ENCODE data around the gene USP1. TPM values are rescaled to one million over a fixed set of nuclear protein-coding genes. Genes with fewer than 3 reads are reported as not detected.

USP1 gene
- total and polyA plus RNA-seq, 2 of the 4 experiments (the other 2 are of a cell fraction), result 7.5 to 9.7 TPM

DNA sequence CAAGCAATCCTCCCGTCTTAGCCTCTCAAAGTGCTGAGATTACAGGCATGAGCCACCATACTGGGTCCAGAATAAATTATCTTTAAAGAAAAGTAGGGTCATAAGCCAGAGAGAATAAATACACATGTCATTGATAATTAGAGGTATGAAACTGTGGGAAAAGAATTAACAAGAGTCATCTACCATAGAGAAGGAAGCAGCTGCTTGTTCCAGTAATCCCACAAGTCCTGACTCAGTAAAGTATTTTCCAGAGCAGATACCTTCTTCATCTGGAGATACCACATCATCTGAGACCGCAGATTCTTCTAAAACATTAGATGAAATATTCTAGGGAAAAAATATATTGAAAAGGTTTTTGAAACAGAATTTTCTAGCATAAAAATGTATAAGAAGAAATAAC, 55.7 kb downstream of the USP1 start:
- Histone ChIP-seq H3K27me3 (ENCODE audit: control insufficient read depth, insufficient read depth, low read length) (no peaks in the 10 kb centered on the region), H3K36me3 (ENCODE audit: control insufficient read depth, insufficient read depth, low read length) (peaks cover 20% of the 10 kb centered on the region), H3K56ac (ENCODE audit: extremely low read depth, insufficient read depth, low read length) (no peak overlapping the region), H3K4me1 (ENCODE audit: control insufficient read depth, insufficient read depth, low read length) (peaks cover 2% of the 10 kb centered on the region; the same call in 1 of the 2 replicates), H3K18ac (ENCODE audit: low read depth, low read length) (no peak overlapping the region), H2BK120ac (ENCODE audit: low read depth, low read length) (no peak overlapping the region), H4K91ac (ENCODE audit: insufficient read depth, low read depth, low read length) (no peak overlapping the region), H3K4me3 (ENCODE audit: insufficient read depth, low read depth, low read length) (no peak overlapping the region), H3K4ac (ENCODE audit: low read depth, low read length) (no peak overlapping the region), H2BK20ac (ENCODE audit: low read depth, low read length) (no peak overlapping the region), H4K20me1 (ENCODE audit: insufficient read depth, low read length) (no peaks in the 10 kb centered on the region), H2AK9ac (replicated peaks; ENCODE audit: low read depth, low read length, poor library complexity) (no peak overlapping the region), H2AK5ac (ENCODE audit: low read depth, low read length) (no peak overlapping the region), H3K9ac (ENCODE audit: low read depth, low read length) (no peak overlapping the region), H3K9me3 (ENCODE audit: control insufficient read depth, insufficient read depth, low read length) (no peaks in the 10 kb centered on the region), H2AFZ (replicated peaks; ENCODE audit: low read length, poor library complexity) (no peak overlapping the region), H3K23ac (ENCODE audit: low read depth, low read length) (no peak overlapping the region), H3K79me1 (ENCODE audit: low read depth in 1 of 2, low read length in 2 of 2) (peaks cover 0 to 5% of the 10 kb centered on the region in 2 experiments; a peak in 2 of 4 replicates), H4K8ac (ENCODE audit: low read depth in 2 of 2, low read length in 2 of 2) (no peak overlapping the region), H3K27ac (ENCODE audit: insufficient read depth, low read length) (no peak overlapping the region), H2BK5ac (ENCODE audit: low read depth, low read length, poor library complexity, severe bottlenecking) (no peak overlapping the region), H3K4me2 (ENCODE audit: low read depth, low read length) (no peak overlapping the region), H4K5ac (ENCODE audit: low read depth, low read length) (no peak overlapping the region), H3K14ac (replicated peaks; ENCODE audit: low read depth, low read length) (no peak overlapping the region), H2BK15ac (ENCODE audit: low read depth, low read length) (no peak overlapping the region), H3K9me1 (ENCODE audit: insufficient read depth, low read length) (peaks cover 3% of the 10 kb centered on the region)
- no peak for DNase-seq
- no peak for ATAC-seq (ENCODE audit: low read depth)
- CTCF ChIA-PET, result no interaction called here
- in situ Hi-C loops (cut with MboI; ENCODE audit: low sequenced_read_pairs), result no loop called here
- TF ChIP-seq, protein P1, sequence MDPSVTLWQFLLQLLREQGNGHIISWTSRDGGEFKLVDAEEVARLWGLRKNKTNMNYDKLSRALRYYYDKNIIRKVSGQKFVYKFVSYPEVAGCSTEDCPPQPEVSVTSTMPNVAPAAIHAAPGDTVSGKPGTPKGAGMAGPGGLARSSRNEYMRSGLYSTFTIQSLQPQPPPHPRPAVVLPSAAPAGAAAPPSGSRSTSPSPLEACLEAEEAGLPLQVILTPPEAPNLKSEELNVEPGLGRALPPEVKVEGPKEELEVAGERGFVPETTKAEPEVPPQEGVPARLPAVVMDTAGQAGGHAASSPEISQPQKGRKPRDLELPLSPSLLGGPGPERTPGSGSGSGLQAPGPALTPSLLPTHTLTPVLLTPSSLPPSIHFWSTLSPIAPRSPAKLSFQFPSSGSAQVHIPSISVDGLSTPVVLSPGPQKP (IDR thresholded peaks at IDR 0.05; ENCODE audit: borderline replicate concordance, low read depth, low read length), result no peak
- TF ChIP-seq POLR2A (IDR thresholded peaks at IDR 0.05; ENCODE audit: low read depth, low read length) (no peak), MXI1 (IDR thresholded peaks at IDR 0.05; ENCODE audit: borderline replicate concordance, low read depth, low read length) (no peak), BHLHE40 (IDR thresholded peaks at IDR 0.05; ENCODE audit: low read depth, low read length) (no peak), NFE2L2 (IDR thresholded peaks at IDR 0.05; ENCODE audit: low read depth, low read length) (no peak), RFX5 (IDR thresholded peaks at IDR 0.05; ENCODE audit: low read depth, low read length) (no peak), MAFK (IDR thresholded peaks at IDR 0.05; ENCODE audit: low read depth, low read length) (no peak), CHD1 (IDR thresholded peaks at IDR 0.05; ENCODE audit: low read depth, low read length) (no peak), FOS (IDR thresholded peaks at IDR 0.05; ENCODE audit: low read depth, low read length) (no peak), MAZ (IDR thresholded peaks at IDR 0.05; ENCODE audit: borderline replicate concordance, low read depth, low read length) (no peak), CTCF (conservative IDR thresholded peaks at IDR 0.05; ENCODE audit: low read depth, low read length) (no peak), RAD21 (IDR thresholded peaks at IDR 0.05; ENCODE audit: low read length) (no peak)
- dilution Hi-C loops (cut with HindIII; ENCODE audit: low sequenced_read_pairs, unreplicated experiment), result no loop called here
- intact Hi-C loops (cut with micrococcal nuclease), result no loop called here
- BruUV-seq (replicated peaks), result no TSS peak
- no CpG with 5 or more reads among the region's 2 CpGs for WGBS, 2 experiments (ENCODE audit: extremely low coverage in 2 of 2, insufficient read length in 1 of 2)
- POLR2A ChIA-PET (ENCODE audit: unreplicated experiment), result no interaction called here

Data from IMR-90 (cell line).